ENCODE results near the gene SART1.
"Not testable (repeated sequence)": the region's sequence is repeated elsewhere in the genome, so short reads cannot be mapped to it uniquely, and the experiment has no call there.

Gene SART1

DNA sequence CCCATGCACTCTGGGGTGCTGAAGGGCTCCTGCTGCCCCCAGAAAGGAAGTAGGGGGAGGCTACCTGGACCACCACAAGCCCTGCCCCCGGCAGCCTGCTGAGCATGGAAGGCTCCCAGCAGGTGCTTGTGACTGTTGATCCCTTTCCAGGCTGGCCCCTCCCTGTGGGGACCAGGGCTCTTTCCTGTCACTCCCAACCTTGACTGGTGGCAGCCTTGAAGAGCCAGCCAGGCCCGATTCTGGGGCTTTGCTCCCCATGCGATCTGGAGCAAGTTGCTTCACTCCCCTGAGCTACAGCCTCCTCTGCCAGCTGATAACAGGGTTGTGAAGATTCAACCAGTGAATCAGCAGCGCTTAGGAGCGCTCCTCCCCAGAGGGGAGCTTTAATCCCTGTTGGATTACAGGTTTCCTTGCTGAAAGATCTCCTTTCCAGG is 45.7 kb downstream of the SART1 start:
- TF ChIP-seq, protein P1, sequence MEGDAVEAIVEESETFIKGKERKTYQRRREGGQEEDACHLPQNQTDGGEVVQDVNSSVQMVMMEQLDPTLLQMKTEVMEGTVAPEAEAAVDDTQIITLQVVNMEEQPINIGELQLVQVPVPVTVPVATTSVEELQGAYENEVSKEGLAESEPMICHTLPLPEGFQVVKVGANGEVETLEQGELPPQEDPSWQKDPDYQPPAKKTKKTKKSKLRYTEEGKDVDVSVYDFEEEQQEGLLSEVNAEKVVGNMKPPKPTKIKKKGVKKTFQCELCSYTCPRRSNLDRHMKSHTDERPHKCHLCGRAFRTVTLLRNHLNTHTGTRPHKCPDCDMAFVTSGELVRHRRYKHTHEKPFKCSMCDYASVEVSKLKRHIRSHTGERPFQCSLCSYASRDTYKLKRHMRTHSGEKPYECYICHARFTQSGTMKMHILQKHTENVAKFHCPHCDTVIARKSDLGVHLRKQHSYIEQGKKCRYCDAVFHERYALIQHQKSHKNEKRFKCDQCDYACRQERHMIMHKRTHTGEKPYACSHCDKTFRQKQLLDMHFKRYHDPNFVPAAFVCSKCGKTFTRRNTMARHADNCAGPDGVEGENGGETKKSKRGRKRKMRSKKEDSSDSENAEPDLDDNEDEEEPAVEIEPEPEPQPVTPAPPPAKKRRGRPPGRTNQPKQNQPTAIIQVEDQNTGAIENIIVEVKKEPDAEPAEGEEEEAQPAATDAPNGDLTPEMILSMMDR (IDR thresholded peaks at IDR 0.05; ENCODE audit: low read depth, low read length) = no peak
- in situ Hi-C loops (cut with HindIII; ENCODE audit: low sequenced_read_pairs) = no loop called here
- H3K4me3 ChIP-seq (ENCODE audit: low read depth, low read length) = no peak overlapping the region
- no peak for DNase-seq (ENCODE audit: low read depth, low spot score)

DNA sequence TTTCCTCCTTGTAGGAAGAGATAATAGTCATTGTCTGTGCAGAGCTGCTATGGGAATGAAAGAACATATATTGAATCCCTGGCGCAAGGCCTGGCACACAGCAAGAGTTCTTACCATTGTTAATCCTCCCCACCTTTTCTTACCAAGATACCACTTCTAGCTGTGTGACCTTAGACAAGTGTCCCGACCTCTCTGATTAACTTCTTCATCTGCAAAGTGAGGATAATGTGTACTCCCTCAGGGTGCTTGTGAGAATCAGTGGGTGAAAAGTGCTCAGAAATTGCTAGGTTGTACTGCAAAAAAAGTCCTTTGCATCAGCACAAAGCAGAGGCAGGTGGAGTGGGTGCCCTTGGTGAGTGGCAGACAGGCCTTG is 46.5 kb downstream of the SART1 start:
- H3K4me3 ChIP-seq (ENCODE audit: low read depth, low read length) = no peak overlapping the region
- TF ChIP-seq, protein P1 (IDR thresholded peaks at IDR 0.05; ENCODE audit: low read depth, low read length) = no peak
- no peak for DNase-seq (ENCODE audit: low read depth, low spot score)
- in situ Hi-C loops (cut with HindIII; ENCODE audit: low sequenced_read_pairs) = no loop called here

DNA sequence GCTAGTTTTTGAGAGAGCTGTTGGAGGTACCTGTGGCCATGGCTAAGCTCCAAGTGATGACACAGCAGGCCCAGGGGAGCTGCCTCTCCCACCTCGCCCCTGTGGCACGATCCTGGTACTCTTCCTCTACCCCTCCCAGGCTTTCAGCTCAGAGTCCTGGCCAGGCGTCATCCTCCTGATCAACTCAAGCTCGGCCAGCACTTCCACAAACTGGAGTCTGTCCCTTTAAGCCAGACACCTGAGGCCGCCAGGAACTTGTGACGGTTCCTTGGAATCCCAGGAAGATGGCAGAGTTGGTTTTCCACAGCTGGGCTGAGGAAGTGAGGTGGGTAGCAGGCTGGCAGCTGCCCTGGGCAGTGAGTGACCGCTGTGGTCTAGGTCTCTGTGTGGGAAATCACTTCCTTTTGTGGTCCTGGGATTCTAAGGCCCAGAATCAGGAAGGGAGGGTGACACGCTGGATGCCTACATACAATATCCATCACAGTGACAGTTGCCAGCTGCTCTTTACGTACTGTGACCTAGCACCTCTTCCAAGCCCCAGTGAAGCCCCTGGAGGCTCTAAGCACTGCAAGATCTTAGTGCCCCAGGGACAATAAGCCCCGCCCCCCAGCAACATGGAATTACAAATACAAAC is 47.1 kb downstream of the SART1 start:
- no peak overlapping the region for H3K4me3 ChIP-seq (ENCODE audit: low read depth, low read length)
- DNase-seq (ENCODE audit: low read depth, low spot score) = no peak
- in situ Hi-C loops (cut with HindIII; ENCODE audit: low sequenced_read_pairs) = no loop called here
- TF ChIP-seq, protein P1 (IDR thresholded peaks at IDR 0.05; ENCODE audit: low read depth, low read length) = no peak

DNA sequence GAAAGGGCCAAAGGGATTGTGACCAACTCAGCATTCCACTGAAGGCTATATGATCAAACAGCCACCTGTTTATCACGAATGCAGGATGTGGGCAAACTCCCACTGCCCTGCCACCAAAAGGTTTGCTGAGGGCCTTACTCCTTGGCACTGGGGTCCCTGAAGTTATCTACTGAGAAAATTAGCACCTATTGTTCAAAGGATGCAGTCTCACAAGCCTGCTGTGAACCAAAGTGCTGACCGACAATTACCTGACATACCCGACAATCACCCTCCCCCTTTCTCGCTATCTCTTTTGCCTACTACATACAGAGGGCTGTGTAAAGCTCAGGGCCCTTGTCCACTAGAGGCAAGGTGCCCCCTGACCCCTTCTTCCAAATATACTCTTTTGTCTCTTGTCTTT is 48.5 kb downstream of the SART1 start:
- H3K4me3 ChIP-seq (ENCODE audit: low read depth, low read length); in situ Hi-C loops (cut with HindIII; ENCODE audit: low sequenced_read_pairs); DNase-seq (ENCODE audit: low read depth, low spot score): not testable (repeated sequence)

DNA sequence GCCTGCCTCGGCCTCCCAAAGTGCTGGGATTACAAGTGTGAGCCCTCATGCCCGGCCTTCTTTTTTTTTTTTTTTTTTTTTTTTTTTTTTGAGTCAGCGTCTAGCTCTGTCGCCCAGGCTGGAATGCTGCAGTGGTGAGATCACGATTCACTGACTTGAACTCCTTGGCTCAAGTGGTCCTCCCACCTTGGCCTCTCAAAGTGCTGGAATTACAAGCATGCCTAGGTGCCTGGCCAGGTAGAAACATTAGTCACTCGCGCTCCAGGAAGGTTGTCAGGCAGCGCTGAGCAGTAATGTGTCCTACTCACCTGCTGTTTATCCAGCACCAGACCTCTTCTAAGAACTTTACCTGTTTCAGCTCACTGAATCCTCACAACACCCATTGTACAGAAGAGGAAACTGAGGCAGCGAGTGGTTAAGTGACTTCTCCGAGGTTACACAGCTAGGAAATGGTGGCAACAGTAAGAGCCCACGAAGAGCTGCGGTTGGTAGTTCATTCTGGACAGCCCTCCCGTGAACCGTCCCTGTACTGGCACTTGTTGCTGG is 49.8 kb downstream of the SART1 start:
- DNase-seq (ENCODE audit: low read depth, low spot score) = peak; percentile 40
- in situ Hi-C loops (cut with HindIII; ENCODE audit: low sequenced_read_pairs) = no loop called here
- no peak overlapping the region for H3K4me3 ChIP-seq (ENCODE audit: low read depth, low read length)
- TF ChIP-seq, protein P1 (IDR thresholded peaks at IDR 0.05; ENCODE audit: low read depth, low read length) = no peak

DNA sequence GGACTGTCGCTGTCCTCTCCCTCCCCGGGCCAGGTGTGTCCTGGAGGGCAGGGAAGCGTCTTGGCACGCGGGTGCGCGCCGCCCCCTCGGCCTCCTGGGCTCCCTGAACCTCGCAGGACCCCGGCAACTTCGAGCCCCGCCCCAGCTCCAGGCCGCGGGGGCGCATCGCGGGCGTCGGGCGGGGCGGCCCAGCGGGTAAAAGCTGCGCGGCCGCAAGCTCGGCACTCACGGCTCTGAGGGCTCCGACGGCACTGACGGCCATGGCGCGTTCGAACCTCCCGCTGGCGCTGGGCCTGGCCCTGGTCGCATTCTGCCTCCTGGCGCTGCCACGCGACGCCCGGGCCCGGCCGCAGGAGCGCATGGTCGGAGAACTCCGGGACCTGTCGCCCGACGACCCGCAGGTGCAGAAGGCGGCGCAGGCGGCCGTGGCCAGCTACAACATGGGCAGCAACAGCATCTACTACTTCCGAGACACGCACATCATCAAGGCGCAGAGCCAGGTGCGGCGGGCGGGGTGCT is 50.3 kb downstream of the SART1 start, which contains the start of gene CST6:
TSS of gene CST6 (plus strand) at position 224 of the 519 bp plus-strand sequence. CDS start at position 261, 37 bp downstream.
- in situ Hi-C loops (cut with HindIII; ENCODE audit: low sequenced_read_pairs) = no loop called here
- no peak for DNase-seq (ENCODE audit: low read depth, low spot score)
- TF ChIP-seq, protein P1 (IDR thresholded peaks at IDR 0.05; ENCODE audit: low read depth, low read length) = no peak
- no peak within 1 kb of the TSS for H3K4me3 ChIP-seq (ENCODE audit: low read depth, low read length)

DNA sequence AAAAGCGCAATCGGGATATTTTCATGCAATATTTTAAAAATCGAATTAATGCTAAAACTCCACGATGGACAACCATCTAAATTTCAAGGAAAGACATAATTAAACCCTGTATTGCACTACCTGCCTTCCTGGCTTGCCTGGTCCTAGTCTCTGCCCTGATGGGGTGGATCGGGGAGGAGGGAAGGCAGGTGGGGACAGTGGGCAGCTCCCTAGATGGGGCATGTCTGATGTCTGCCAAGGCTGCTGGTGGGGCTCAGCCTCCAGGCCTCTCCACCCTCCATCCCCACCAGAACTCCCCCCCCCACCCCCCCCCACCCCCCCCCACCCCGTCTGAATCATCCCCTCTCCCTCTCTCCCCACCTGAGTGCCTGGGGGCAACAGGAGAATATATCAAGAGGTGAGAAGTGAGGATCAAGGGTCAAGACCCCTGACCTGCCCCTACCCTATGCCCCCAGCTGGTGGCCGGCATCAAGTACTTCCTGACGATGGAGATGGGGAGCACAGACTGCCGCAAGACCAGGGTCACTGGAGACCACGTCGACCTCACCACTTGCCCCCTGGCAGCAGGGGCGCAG is 50.9 kb downstream of the SART1 start:
- in situ Hi-C loops (cut with HindIII; ENCODE audit: low sequenced_read_pairs) = no loop called here
- no peak overlapping the region for H3K4me3 ChIP-seq (ENCODE audit: low read depth, low read length)
- no peak for DNase-seq (ENCODE audit: low read depth, low spot score)
- TF ChIP-seq, protein P1 (IDR thresholded peaks at IDR 0.05; ENCODE audit: low read depth, low read length) = no peak

Data from astrocyte of the spinal cord (primary cell).